IMR-90 (cell line): Measurements from ENCODE around the gene FXYD1. TPM values are rescaled to one million over a fixed set of nuclear protein-coding genes. Genes with fewer than 3 reads are reported as not detected.

Experiments used
- ATAC-seq: fragments of 200-7000 bp; cut with Tn5 transposase; 2 replicates; pipeline ENCODE4 v1.9.1; 2020; ENCODE audit warnings: low read depth, mild to moderate bottlenecking, moderate library complexity
- BruUV-seq: library from RNA; stranded (reverse); fragments of 400-500 nt; replicated peaks from 2 replicates; lab custom pipeline; 2021; lab: Mats Ljungman, UMichigan
- CTCF ChIA-PET: fragments of 300-600 bp; formaldehyde crosslinking; extraction: SDS; loops from one replicate; lab custom pipeline; 2021; ENCODE audit warnings: antibody characterized with exemption; lab: Yijun Ruan, JAX
- POLR2A ChIA-PET: fragments of 300-600 bp; sonication (Branson Sonifier 250); formaldehyde crosslinking; loops from one replicate; lab custom pipeline; 2022; ENCODE audit warnings: antibody characterized with exemption; ENCODE audit not compliant: unreplicated experiment; lab: Charles Lee
- DNase-seq: peaks from one replicate; pipeline ENCODE4 v3.0.0; 2013
- H2AFZ ChIP-seq: replicated peaks from 2 replicates; pipeline ENCODE3; 2013; ENCODE audit warnings: low read length, mild to moderate bottlenecking; ENCODE audit not compliant: poor library complexity
- H2AK5ac ChIP-seq: 2 replicates; pipeline ENCODE4 v1.6.1; 2013; ENCODE audit warnings: low read depth, low read length, inconsistent platforms
- H2AK9ac ChIP-seq: replicated peaks from 2 replicates; pipeline ENCODE3; 2013; ENCODE audit warnings: mild to moderate bottlenecking, low read depth, low read length, moderate library complexity; ENCODE audit not compliant: poor library complexity
- H2BK120ac ChIP-seq: 2 replicates; pipeline ENCODE4 v1.6.1; 2013; ENCODE audit warnings: low read depth, low read length, inconsistent platforms
- H2BK15ac ChIP-seq: 3 replicates; pipeline ENCODE4 v1.6.1; 2013; ENCODE audit warnings: low read depth, low read length, inconsistent platforms
- H2BK20ac ChIP-seq: 2 replicates; pipeline ENCODE4 v1.6.1; 2013; ENCODE audit warnings: low read depth, mild to moderate bottlenecking, inconsistent platforms, low read length, moderate library complexity
- H2BK5ac ChIP-seq: 2 replicates; pipeline ENCODE4 v1.6.1; 2013; ENCODE audit warnings: mild to moderate bottlenecking, low read depth, low read length, inconsistent platforms; ENCODE audit not compliant: poor library complexity, severe bottlenecking
- H3K14ac ChIP-seq: replicated peaks from 2 replicates; pipeline ENCODE4 v1.6.1; 2013; ENCODE audit warnings: low read depth, low read length, inconsistent platforms
- H3K18ac ChIP-seq: 2 replicates; pipeline ENCODE4 v1.6.1; 2013; ENCODE audit warnings: low read depth, low read length, control low read depth
- H3K23ac ChIP-seq: 2 replicates; pipeline ENCODE4 v1.6.1; 2013; ENCODE audit warnings: low read depth, low read length, inconsistent platforms
- H3K27ac ChIP-seq: 2 replicates; pipeline ENCODE4 v1.5.1; 2013; ENCODE audit warnings: mild to moderate bottlenecking, control low read depth, low read length; ENCODE audit not compliant: insufficient read depth
- H3K27me3 ChIP-seq: 2 replicates; pipeline ENCODE4 v1.6.1; 2013; ENCODE audit warnings: low read length; ENCODE audit not compliant: control insufficient read depth, insufficient read depth
- H3K36me3 ChIP-seq: 2 replicates; pipeline ENCODE4 v1.6.1; 2013; ENCODE audit warnings: low read length, mixed read lengths; ENCODE audit not compliant: control insufficient read depth, insufficient read depth
- H3K4ac ChIP-seq: 2 replicates; pipeline ENCODE4 v1.6.1; 2013; ENCODE audit warnings: low read depth, low read length, inconsistent platforms
- H3K4me1 ChIP-seq: 2 replicates; pipeline ENCODE4 v1.6.1; 2013; ENCODE audit warnings: low read length, mixed read lengths; ENCODE audit not compliant: control insufficient read depth, insufficient read depth
- H3K4me2 ChIP-seq: 2 replicates; pipeline ENCODE4 v1.6.1; 2013; ENCODE audit warnings: low read depth, mild to moderate bottlenecking, control low read depth, low read length, moderate library complexity
- H3K4me3 ChIP-seq: 2 replicates; pipeline ENCODE4 v1.5.1; 2013; ENCODE audit warnings: low read depth, mild to moderate bottlenecking, control low read depth, low read length, moderate library complexity; ENCODE audit not compliant: insufficient read depth
- H3K56ac ChIP-seq: 2 replicates; pipeline ENCODE4 v1.6.1; 2013; ENCODE audit warnings: low read length, inconsistent platforms; ENCODE audit not compliant: insufficient read depth; ENCODE audit errors: extremely low read depth
- H3K79me1 ChIP-seq, 2 experiments: 2 replicates each; pipeline ENCODE4 v1.6.1; 2013; ENCODE audit warnings: low read length in 2 of 2, inconsistent platforms in 1 of 2, low read depth in 1 of 2
- H3K9ac ChIP-seq: 2 replicates; pipeline ENCODE4 v1.6.1; 2013; ENCODE audit warnings: low read depth, low read length, control low read depth
- H3K9me1 ChIP-seq: 2 replicates; pipeline ENCODE4 v1.6.1; 2013; ENCODE audit warnings: low read length, inconsistent platforms; ENCODE audit not compliant: insufficient read depth
- H3K9me3 ChIP-seq: 2 replicates; pipeline ENCODE4 v1.6.1; 2013; ENCODE audit warnings: low read length; ENCODE audit not compliant: control insufficient read depth, insufficient read depth
- H4K20me1 ChIP-seq: 2 replicates; pipeline ENCODE4 v1.6.1; 2013; ENCODE audit warnings: low read length, inconsistent platforms; ENCODE audit not compliant: insufficient read depth
- H4K5ac ChIP-seq: 2 replicates; pipeline ENCODE4 v1.6.1; 2013; ENCODE audit warnings: mild to moderate bottlenecking, low read depth, low read length, control low read depth
- H4K8ac ChIP-seq, 2 experiments: 2 replicates each; pipeline ENCODE4 v1.6.1; 2013; ENCODE audit warnings: low read depth in 2 of 2, low read length in 2 of 2, control low read depth in 1 of 2, inconsistent platforms in 1 of 2
- H4K91ac ChIP-seq: 2 replicates; pipeline ENCODE4 v1.6.1; 2013; ENCODE audit warnings: low read depth, low read length, inconsistent platforms; ENCODE audit not compliant: insufficient read depth
- BHLHE40 ChIP-seq: fragments of 150-350 bp; IDR thresholded peaks from 2 replicates; pipeline ENCODE4 v1.6.1; 2016; ENCODE audit warnings: mild to moderate bottlenecking, low read depth, low read length
- CEBPB ChIP-seq: IDR thresholded peaks from 2 replicates; pipeline ENCODE4 v1.6.1; 2012; ENCODE audit warnings: low read depth, low read length, improper control_type of control experiment
- ELK1 ChIP-seq: fragments of 150-350 bp; IDR thresholded peaks from 2 replicates; pipeline ENCODE4 v1.6.1; 2016; ENCODE audit warnings: low read depth, mild to moderate bottlenecking, low read length, moderate library complexity, borderline replicate concordance
- FOS ChIP-seq: fragments of 150-350 bp; IDR thresholded peaks from 2 replicates; pipeline ENCODE4 v1.6.1; 2016; ENCODE audit warnings: low read depth, low read length
- MAFK ChIP-seq: IDR thresholded peaks from 2 replicates; pipeline ENCODE4 v1.6.1; 2012; ENCODE audit warnings: low read depth, low read length, improper control_type of control experiment
- RCOR1 ChIP-seq: IDR thresholded peaks from 2 replicates; pipeline ENCODE4 v1.6.1; 2012; ENCODE audit warnings: mild to moderate bottlenecking, low read length, improper control_type of control experiment; ENCODE audit not compliant: insufficient replicate concordance
- RFX5 ChIP-seq: IDR thresholded peaks from 2 replicates; pipeline ENCODE4 v1.8.0; 2012; ENCODE audit warnings: low read depth, mild to moderate bottlenecking, low read length, moderate library complexity
- USF2 ChIP-seq: fragments of 150-350 bp; IDR thresholded peaks from 2 replicates; pipeline ENCODE4 v1.6.1; 2017; ENCODE audit warnings: mild to moderate bottlenecking, antibody characterized with exemption, low read length, low read depth
- WGBS, 2 experiments: methylation state at CpG; one replicate each; pipeline versions ENCODE4 v1.1.5 to v1.1.7; 2013; ENCODE audit warnings: missing lambda C conversion rate in 2 of 2; ENCODE audit not compliant: insufficient read length in 1 of 2; ENCODE audit errors: extremely low coverage in 2 of 2; 5-methylcytosine and 5-hydroxymethylcytosine counted together
- dilution Hi-C: fragments of 300-500 bp; cut with HindIII; formaldehyde crosslinking; loops from one replicate; pipeline ENCODE4 v1.14.3; 2018; ENCODE audit warnings: low sequenced_read_pairs; ENCODE audit not compliant: unreplicated experiment
- in situ Hi-C: fragments of 300-500 bp; cut with MboI; formaldehyde crosslinking; loops from 3 replicates; pipeline ENCODE4 v1.14.3; 2019; ENCODE audit warnings: low sequenced_read_pairs, inconsistent platforms, mixed read lengths
- intact Hi-C: fragments of 100-400 bp; cut with micrococcal nuclease; formaldehyde crosslinking; loops from 2 replicates; pipeline ENCODE4 v1.10.0; 2022
- polyA plus RNA-seq, 3 experiments: library from polyadenylated mRNA; depleted of rRNA; stranded (reverse); fragments of >200 nt; gene quantifications; 2 replicates each; pipeline ENCODE4 v1.2.3, GENCODE V29; 2012; ENCODE audit warnings: low replicate concordance in 1 of 3
- total RNA-seq: library from RNA; depleted of rRNA; stranded (reverse); fragments of >200 nt; gene quantifications from 2 replicates; pipeline ENCODE4 v1.2.3, GENCODE V29; 2012
- TF ChIP-seq, protein P1 (sequence below): conservative IDR thresholded peaks from 2 replicates; pipeline ENCODE4 v1.5.1; 2012; ENCODE audit warnings: mild to moderate bottlenecking, low read depth, low read length, improper control_type of control experiment

The FXYD1 gene
- total and polyA plus RNA-seq, 2 of the 4 experiments (the other 2 are of a cell fraction), result 0.18 to 3.9 TPM

DNA sequence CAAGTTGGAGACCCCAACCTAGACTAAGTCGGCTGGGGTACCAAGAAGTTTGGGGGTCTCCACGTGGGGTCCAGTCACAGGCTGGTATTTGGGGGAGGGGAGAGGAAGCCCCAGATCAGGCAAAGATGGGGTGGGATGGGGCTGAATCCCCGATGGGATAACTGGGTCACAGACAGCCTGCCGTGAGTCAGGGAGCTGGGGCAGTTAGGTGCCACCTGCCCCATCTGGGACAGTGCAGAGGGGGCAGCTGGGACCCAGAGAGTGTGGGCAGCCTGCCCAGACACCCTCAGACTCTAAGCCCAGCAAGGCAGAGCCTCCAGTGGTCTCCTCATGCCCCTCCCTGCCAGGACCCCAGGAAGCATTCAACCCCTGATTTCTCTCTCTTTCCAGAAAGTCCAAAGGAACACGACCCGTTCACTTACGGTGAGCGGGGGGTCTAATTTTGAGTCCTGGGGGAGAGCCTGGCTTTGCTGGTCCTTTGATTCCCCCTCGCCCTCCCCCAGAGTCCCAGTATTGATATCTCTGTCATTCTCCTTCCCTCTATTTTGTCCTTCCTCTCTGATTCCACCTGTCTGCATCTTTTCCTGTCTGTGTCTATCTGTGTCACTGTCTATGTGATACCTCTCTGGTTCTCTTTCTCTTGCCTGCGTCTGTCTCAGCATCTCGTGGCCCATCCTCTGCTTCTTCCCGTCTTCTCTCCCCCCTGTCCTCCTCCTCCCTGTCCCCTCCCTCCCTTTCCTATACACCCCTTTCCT, 1.8 kb downstream of the FXYD1 start (continued):
- no peak for TF ChIP-seq USF2

DNA sequence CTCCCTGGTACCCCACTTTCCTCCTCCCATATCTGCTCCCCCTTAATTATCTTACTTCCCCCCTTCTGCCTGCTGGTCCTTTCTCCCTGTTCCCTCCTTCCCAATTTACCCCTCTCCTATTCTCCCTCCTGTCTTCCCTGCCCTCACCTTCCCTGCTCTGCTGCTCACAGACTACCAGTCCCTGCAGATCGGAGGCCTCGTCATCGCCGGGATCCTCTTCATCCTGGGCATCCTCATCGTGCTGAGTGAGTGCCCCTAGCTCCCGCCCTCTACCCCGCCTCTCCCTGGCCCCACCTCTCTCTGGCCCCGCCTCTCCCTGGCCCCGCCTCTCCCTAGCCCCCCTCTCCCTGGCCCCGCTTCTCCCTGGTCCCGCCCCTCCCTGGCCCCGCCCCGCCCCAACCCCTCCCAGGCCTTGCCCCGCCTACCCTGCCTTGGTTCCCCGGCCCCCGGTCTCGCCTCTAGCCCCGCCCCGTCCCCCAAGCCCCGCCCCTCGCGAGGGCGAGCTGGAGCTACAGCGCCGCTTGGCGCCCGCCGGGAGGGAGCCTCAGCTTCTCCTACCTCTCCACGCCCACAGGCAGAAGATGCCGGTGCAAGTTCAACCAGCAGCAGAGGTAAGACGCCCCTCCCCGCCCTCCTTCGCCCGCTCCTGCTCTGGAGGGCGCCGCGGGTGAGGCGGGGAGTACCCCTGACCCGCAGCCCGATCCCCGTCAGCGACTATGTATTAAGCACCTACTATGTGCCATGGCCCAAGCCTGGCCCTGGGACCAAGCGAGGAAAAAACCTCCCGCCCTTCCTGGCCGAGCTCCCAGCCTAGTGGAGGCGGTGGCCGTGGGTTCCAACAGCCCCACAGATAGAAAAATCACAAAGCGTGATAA, 2.6 kb downstream of the FXYD1 start:
- POLR2A ChIA-PET, result no interaction called here
- H4K8ac ChIP-seq, result no peak overlapping the region
- no peak overlapping the region for H2BK15ac ChIP-seq
- DNase-seq (peak; percentile 86), ATAC-seq (peak; percentile 87)
- H2BK20ac ChIP-seq, result no peak overlapping the region
- H4K5ac ChIP-seq, result no peak overlapping the region
- H2AK5ac ChIP-seq, result no peak overlapping the region
- H3K9ac ChIP-seq, result no peak overlapping the region
- H4K91ac ChIP-seq, result no peak overlapping the region
- intact Hi-C loops, result loop anchor here (5.0 kb wide), 1 partner anchor 126 kb away; the partner anchor contains the start of gene USF2
- H2AFZ ChIP-seq, result peak overlapping the region; percentile 84
- WGBS, 2 experiments, result 3% methylated on average over 6 of the region's 48 CpGs; no CpG with 5 or more reads in 1 of the 2 experiments
- no peak overlapping the region for H2BK120ac ChIP-seq
- peaks cover 3% of the 10 kb centered on the region; the same call in 1 of the 2 replicates for H3K9me1 ChIP-seq
- H3K4me2 ChIP-seq, result peak overlapping the region; percentile 66
- no peak overlapping the region for H3K4me3 ChIP-seq
- no peak overlapping the region for H3K4ac ChIP-seq
- peaks cover 33% of the 10 kb centered on the region for H3K27me3 ChIP-seq
- no peaks in the 10 kb centered on the region for H4K20me1 ChIP-seq
- H3K56ac ChIP-seq, result no peak overlapping the region
- no peak overlapping the region for H2BK5ac ChIP-seq
- no peaks in the 10 kb centered on the region for H3K79me1 ChIP-seq
- H3K23ac ChIP-seq, result no peak overlapping the region
- H3K18ac ChIP-seq, result no peak overlapping the region
- CTCF ChIA-PET, result interaction anchor here (0.6 to 2.1 kb wide), 6 partner anchors 9 to 148 kb away, joined by 3 to 10 read pairs (median 4); no protein-coding TSS in a partner anchor
- no TSS peak for BruUV-seq
- H2AK9ac ChIP-seq, result peak overlapping the region; percentile 65
- no peaks in the 10 kb centered on the region for H3K9me3 ChIP-seq
- H3K36me3 ChIP-seq, result no peaks in the 10 kb centered on the region
- dilution Hi-C loops, result no loop called here
- peaks cover 18% of the 10 kb centered on the region for H3K4me1 ChIP-seq
- no peak overlapping the region for H3K14ac ChIP-seq
- in situ Hi-C loops, result no loop called here
- no peak overlapping the region for H3K27ac ChIP-seq
- TF ChIP-seq CEBPB (no peak), RCOR1 (no peak), MAFK (no peak), BHLHE40 (no peak), ELK1 (no peak), RFX5 (no peak), FOS (no peak)
- TF ChIP-seq, protein P1, sequence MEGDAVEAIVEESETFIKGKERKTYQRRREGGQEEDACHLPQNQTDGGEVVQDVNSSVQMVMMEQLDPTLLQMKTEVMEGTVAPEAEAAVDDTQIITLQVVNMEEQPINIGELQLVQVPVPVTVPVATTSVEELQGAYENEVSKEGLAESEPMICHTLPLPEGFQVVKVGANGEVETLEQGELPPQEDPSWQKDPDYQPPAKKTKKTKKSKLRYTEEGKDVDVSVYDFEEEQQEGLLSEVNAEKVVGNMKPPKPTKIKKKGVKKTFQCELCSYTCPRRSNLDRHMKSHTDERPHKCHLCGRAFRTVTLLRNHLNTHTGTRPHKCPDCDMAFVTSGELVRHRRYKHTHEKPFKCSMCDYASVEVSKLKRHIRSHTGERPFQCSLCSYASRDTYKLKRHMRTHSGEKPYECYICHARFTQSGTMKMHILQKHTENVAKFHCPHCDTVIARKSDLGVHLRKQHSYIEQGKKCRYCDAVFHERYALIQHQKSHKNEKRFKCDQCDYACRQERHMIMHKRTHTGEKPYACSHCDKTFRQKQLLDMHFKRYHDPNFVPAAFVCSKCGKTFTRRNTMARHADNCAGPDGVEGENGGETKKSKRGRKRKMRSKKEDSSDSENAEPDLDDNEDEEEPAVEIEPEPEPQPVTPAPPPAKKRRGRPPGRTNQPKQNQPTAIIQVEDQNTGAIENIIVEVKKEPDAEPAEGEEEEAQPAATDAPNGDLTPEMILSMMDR, result peak; percentile 55
